ENCODE results near the gene AAK1.
"Not testable (repeated sequence)": the region's sequence is repeated elsewhere in the genome, so short reads cannot be mapped to it uniquely, and the experiment has no call there.

The AAK1 gene

DNA sequence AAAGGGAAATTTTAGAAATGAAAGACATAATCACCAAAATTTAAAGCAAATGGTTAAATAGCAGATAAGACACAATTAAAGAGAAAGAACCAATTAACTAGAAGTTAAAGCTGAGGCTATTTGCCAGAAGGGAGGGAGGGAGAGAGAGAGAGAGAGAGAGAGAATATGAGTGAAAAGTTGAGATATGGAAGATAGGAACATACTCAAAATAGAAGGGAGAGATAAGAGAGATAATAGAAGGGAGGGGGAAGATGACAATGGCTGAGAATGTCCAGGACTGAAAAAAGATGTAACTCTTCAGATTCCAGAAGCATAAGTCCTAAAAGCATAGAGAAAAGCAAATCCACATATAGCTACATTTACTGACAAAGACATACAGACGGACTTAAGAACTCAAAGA lies 17.1 kb upstream of the AAK1 start:
- in situ Hi-C loops (cut with MboI; ENCODE audit: low sequenced_read_pairs): no loop called here

DNA sequence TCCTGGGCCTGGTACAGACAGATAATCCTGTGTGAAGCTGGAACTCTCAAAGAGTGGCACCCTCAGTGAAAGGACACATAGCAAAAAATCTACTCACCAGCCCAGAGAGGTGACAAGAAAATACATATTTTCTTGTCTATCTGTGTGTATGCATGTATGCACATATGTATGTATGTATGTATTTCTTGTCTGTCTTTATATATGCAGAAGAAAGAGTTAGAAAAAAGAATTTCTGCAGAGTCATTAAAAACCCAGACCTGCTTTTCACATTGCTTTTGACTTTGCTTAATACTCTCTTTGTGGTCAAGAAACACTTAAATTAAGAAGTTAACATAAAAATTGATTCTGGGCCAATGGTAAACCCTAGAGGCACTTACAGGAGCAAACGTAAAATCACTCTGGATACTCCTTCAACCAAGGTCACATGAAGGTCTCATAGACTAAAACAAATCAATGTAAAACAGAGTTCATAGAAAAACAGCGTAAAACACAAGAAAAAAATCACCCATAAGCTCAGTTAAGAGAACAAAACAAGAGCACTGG lies 16.5 kb upstream of the AAK1 start:
- in situ Hi-C loops (cut with MboI; ENCODE audit: low sequenced_read_pairs): no loop called here

DNA sequence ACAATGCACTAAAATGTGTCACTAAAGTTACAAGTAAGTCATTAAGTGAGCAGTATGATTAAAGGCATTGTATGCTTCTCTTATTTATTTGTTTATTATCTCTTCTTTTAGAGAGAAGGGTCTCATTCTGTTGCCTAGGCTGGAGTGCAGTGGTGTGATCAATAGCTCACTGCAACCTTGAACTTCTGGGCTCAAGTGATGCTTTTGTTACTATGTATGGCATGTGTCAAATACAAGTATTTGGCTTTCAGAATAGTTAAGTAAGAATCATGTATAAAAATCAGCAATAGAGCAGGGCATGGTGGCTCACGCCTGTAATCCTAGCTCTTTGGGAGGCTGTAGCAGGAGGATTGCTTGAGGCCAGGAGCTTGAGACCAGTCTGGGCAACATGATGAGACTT lies 15.8 kb upstream of the AAK1 start:
- in situ Hi-C loops (cut with MboI; ENCODE audit: low sequenced_read_pairs): no loop called here

DNA sequence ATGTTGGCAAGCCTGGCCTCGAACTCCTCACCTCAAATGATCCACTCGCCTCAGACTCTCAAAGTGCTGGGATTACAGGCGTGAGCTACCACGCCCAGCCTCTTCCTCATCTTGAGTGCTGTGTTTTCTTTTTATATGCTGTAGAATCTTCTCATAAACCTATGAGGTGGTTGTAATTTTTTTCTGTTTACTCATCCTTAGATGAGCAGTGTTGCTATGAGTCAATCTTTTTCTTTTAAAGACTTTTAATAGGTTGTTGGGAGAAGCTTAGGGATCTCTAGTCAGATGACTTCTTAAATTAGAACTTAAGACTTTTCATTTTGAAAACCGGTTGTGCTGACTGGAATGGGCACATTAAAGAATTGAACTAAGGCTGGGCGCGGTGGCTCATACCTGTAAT lies 8.7 kb upstream of the AAK1 start:
- in situ Hi-C loops (cut with MboI; ENCODE audit: low sequenced_read_pairs): no loop called here

DNA sequence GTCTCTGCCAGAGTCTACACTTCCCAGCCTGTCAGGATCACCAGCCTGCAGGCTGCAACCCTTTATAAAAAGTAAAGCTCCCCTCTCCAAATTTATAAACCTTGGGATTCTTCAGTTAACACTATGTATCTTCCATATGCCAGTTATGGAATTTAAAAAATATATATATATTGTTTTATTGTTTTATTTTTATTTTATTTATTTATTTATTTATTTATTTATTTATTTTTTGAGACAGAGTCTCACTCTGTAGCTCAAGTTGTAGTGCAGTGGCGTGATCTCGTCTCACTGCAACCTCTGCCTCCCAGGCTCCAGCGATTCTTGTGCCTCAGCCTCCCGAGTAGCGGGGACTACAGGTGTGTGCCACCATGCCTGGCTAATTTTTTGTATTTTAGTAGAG lies 3.7 kb upstream of the AAK1 start:
- in situ Hi-C loops (cut with MboI; ENCODE audit: low sequenced_read_pairs): not testable (repeated sequence)

DNA sequence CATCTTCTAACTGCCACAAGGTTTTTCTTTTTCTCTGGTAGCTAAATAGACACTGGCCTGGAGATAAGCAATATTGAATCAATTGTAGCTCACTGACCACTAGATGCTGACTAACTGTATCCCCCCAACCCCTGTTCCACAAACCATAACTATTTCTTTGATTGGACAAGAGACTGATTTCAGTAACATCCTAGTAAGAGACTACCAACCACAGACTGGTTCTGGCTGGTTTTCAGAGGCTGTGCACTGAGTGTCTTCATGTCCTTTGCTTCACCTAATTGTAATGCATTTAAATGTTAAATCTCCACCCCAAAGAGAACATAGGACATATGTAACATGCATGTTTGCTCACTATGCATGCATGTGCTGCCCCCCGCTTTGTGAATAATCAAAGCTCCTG lies 3.2 kb upstream of the AAK1 start:
- in situ Hi-C loops (cut with MboI; ENCODE audit: low sequenced_read_pairs): no loop called here

DNA sequence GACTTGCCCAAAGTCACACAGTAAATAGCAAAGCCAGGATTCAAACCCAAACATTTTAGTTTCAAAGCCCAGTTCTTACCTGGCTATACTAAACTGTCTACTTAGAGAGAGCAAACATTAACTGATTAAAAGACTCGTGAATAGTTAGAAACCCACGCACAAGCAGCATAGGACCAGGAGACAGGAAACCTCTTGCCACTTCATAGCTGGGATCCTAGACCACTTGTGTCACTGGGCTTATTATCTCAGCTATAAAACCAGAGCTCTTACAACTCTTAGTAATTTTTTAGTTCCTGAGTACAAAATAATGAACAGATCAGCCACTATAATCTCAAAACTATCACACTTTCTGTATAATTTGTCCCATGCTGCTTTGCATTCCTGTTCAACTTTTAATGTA lies 2.4 kb upstream of the AAK1 start:
- in situ Hi-C loops (cut with MboI; ENCODE audit: low sequenced_read_pairs): no loop called here

DNA sequence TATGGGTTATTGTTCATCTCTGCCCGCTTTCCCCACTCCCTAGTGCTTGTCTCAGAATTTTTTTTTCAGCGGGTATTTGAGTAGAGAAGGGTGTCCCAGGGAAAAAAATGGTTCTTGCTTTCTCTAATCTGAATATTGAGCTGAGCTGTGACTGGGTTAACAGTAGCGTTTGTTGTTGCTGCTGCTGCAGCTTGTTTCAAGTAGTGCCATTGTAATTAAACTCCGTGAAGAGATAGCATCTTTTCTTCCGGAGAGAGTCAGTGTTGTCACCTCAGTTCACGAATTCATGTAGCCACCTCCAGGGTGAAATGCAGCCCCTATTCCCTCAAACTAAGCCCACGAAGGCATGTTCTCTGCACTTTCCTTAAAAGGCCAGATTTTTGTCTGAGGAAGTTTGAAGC lies 1.5 kb upstream of the AAK1 start:
- in situ Hi-C loops (cut with MboI; ENCODE audit: low sequenced_read_pairs): no loop called here

DNA sequence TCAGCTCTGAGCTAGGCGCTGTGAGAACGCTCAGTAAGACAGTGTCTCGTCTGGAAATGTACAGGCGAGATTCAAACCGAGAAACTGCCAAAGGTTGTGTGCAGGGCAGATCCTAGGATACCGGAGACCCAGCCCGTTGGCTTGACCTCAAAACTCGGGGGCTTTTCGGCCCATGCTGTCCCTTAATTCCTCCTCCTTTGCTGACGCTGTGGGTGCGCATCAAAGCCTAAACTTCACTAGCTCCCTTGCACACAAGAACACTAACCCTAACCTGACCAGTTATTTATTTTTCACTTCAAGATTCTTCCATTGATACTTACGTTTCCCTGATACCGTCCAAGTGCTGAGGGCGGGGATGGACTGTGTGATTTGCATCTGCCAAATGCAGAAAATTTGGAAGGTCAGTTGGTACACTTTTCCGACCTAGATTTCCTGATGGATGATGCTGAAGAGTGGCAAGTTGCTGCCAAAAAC lies 1.0 kb upstream of the AAK1 start:
- in situ Hi-C loops (cut with MboI; ENCODE audit: low sequenced_read_pairs): no loop called here

DNA sequence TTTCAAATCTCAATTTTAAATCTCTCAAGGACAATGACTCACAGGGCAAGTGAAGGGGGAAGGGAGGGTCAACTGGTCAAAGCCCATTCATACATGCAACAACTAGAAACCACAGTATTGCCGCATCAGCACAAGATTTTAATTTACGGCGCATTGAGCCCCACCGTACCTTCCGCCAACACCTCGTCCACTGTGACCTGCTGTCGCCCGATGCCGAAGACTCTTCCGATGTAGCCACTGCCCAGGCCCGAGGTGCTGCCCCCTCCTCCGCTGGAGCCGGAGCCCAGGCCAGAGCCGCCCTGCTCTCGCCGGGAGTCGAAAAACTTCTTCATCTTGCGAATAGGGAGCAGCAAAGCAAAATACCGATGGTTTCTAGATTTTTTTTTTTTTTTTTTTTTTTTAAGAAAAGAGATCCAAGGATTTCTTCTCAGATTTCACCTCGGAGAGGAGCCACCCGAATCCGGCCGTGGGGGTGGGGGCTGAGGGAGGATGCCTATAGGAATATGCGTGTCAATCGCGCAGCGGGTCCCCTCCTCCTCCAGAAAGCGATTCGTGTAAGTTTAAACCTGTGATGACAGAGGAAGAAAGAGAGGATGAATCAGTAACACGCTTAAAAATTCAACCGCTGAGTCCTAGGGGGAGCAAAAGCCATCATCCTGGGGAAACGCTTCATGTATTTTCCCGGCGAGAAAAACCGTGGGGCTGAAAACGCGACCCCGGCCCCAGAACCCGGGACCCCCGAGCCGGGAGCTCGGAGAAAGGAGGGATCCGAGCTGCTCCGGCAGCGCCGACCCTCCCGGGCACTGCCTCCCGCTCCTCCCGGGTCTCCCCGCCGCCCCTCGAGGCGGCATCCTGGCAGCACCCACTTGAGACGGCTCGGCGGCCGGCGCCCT lies 584 bp downstream of the AAK1 start:
- in situ Hi-C loops (cut with MboI; ENCODE audit: low sequenced_read_pairs): no loop called here

DNA sequence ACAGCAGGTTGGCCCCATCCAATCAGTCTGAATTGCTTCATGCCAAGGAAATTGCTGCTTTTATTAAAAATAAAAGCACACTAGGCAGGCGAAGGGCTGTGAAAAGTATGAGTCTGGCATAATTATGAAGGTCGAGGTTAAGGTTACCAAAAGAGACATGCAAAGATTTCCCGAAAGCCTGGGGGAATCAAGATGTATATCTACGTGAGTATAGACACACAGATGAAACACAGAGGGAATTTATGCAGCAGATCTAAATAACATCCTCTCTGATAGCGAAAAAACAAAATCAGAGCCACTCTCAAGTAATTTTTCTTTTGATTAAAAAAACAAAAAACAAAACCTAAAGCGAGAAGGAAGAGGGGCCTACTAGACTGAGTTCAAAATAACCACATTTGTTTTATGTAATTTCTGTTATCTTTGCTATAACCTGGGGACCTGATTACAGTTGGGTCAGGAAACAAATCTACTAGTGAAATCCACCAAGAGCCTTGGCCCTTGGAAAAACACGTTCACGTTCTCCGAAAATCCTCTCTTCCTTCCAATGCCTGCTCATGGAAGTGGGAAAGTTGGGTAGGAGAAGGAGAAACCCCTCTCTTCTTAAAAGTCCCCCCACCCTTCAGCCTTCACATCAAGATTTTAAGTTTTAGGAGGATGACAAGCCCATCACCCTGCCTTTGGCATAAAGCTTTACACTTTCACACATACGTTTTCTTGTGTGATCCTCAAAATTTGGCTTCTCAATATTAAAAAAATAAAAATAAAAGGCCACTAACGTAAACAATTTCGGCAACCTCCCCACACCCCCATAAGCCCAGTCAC lies 1.4 kb downstream of the AAK1 start:
- in situ Hi-C loops (cut with MboI; ENCODE audit: low sequenced_read_pairs): no loop called here

DNA sequence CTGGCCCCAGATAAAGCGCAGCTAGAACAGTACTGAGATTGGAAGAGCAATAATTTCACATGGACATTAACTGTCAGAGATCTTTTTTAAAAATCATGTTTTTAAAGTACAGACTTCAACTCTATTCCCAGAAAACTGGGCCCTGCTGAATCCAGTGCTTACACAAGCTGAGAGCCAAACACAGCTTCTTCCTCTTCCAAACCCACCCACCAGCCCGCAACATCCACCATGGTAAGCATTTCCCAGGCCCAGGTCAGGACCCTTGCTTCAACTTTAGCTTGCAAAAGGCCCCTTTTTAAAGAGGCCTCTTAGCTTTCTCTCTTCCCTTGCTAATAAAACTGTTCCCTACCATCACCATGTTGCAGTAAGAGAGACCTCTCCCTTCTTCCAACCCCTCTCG lies 2.1 kb downstream of the AAK1 start:
- in situ Hi-C loops (cut with MboI; ENCODE audit: low sequenced_read_pairs): no loop called here

DNA sequence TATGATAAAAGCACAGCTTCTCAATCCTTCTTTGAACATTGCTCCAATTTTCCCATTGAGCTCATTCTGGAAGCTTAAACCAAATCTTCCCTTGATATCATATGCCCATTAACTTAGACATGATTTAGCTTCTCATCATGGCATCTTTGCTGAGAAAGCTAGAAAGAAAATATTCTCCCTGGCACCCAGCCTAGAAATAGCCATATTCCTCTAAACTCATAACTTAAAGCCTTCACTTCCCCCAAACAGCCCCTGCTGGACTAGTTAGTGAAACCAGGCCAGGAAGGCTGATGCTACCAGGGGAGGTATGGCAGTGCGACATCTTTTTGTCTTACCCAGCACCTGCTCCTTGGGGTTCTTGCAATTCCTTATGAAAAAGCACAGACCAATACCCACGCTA lies 4.3 kb downstream of the AAK1 start:
- in situ Hi-C loops (cut with MboI; ENCODE audit: low sequenced_read_pairs): no loop called here

DNA sequence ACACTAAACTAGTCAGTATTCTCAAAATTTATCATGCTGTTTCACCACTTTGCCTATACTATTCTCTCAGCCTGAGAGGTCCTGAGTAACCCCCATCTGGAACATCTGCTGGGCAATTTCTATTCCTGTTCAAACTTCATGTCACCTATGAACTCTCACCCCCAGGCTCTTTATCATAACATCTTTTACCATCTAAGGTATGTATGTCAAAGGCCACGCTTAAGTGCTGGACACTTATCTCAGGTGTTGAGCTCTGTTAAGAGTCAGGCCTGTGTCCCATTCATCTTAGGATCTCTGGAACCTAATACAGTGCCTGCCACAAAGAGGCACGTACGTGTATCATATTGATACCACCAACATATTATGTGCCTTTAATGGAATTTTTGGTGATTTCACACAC lies 4.9 kb downstream of the AAK1 start:
- in situ Hi-C loops (cut with MboI; ENCODE audit: low sequenced_read_pairs): no loop called here

DNA sequence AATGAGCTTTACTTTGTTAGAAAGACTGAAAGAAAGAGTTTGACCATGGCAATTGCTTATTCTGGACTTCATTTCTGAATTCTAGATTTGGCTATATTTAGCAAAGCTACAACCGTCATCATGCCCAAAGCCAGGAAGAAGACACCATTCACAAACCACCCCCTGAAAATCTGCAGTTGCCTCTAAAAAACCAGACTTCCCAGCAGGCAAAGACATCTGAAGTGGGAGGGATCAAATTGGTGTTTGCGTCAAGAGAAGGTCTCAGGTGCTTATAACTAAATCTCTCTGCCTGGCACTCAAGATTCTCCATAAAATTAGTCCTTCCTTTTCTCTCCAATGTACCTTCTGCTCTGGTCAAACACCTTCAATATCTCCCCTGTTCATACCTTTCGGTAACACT lies 5.6 kb downstream of the AAK1 start:
- in situ Hi-C loops (cut with MboI; ENCODE audit: low sequenced_read_pairs): no loop called here

DNA sequence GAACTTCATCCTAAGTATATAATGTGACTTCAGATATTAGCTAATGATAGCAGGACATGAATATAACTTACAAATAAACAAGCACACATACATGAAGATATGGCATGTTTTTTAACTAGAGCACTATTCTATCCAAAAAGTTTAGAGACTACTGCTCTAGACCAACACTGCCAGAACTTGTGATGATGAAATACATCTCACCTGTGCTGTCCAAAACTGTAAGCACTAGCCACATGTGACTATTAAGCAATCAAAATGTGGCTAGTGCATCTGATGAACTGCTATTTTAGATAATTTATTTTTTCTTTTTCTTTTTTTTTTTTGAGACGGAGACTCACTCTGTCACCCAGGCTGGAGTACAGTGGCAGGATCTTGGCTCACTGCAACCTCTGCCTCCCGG lies 7.1 kb downstream of the AAK1 start:
- in situ Hi-C loops (cut with MboI; ENCODE audit: low sequenced_read_pairs): no loop called here

DNA sequence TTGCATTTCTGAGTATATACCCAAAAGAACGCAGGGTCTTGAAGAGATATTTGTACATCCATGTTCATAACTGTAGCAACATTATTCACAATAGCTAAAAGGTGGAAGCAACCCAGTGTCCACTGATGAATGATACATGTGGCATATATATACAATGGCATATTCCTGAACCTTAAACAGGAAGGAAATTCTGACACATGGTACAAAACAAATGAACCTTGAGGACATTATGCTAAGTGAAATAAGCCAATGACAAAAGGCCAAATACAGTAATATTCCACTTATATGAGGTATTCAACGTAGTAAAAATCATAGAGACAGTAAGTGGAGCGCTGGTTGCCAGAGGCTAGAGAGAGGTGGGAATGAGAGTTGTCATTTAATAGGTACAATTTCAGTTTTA lies 8.1 kb downstream of the AAK1 start:
- in situ Hi-C loops (cut with MboI; ENCODE audit: low sequenced_read_pairs): no loop called here

DNA sequence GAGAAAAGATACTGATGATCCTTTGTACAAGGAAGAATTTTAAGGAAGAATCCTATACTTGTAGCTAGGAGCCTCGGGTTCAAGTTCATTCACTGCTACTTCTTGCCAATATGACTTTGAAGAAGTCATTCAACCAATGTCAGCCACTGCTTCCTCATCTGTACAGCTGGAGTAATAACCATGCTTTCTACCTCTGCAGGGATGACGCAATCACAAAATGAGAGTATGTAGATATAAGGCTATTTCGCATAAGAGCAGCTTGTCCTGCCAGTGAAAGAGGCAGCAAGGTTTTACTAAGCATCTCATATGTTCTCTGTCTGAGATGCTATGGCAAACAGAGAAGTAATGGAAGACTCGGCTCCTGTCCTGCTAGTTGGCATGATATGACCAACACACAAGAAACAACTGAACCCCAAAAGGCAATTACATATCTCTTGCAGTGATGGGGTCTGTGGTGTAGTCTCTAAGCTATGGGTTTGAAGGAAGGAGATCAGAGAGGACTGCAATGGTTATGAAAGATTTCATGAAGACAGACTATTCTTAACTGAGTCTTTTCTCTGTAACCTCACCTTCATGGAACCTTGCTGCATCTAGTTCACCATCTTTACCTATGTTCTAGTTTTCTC lies 9.2 kb downstream of the AAK1 start:
- in situ Hi-C loops (cut with MboI; ENCODE audit: low sequenced_read_pairs): no loop called here

DNA sequence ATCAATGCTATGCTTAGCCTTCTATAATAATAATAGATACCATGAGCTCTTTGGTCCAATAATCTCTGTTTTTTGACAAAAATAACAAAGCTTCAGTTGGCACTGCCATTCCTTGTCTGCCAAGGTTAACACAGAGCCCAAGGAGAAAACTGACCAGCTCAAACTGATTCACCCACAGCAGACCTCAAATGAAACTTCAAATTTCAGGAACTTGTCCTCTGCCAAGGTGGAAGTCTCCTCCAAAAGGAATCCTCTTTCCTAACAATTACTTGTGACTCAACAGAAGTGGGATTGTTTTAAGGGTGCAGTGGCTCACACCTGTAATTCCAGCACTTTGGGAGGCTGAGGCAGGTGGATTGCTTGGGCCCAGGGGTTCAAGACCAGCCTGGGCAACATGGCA lies 12.1 kb downstream of the AAK1 start:
- in situ Hi-C loops (cut with MboI; ENCODE audit: low sequenced_read_pairs): no loop called here

DNA sequence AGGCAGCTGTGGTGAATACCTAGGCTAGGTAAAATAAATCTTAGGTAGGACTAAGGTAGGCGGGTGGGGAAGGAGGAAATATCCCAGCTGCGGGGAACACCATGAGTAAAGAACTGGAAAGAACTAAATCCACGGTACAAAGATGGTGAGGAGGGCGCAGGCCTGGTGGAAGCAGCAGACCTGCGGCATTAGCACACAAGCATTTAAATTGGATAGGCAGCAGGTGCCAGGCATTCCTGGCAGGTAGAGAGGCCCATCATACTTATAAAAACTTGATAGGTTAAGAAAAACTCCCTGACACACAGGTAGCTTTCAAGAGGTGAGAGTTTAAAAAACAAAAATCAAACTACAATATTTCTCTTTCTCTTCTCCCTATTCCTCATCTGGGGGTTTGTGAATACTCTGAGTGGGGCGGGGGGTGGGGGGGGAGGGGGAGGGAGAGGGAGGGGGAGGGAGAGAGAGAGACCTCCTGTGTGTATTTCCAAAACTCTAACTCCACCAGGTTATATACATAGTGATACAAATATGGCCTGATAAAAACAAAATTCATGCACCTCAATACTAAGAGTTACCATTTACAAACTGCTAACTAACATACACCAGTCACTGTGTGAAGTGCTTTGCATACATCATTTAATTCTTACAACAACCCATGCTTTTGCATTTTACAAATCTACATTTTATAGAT lies 13.5 kb downstream of the AAK1 start:
- in situ Hi-C loops (cut with MboI; ENCODE audit: low sequenced_read_pairs): no loop called here

Data from hTERT RPE-1 (cell line).